HG03159 (cell line): ENCODE results near the gene NKX2-8.

Experiments used
- ATAC-seq: cut with Tn5 transposase; IDR thresholded peaks from one replicate; pipeline ENCODE4 v1.9.1; 2021; ENCODE audit warnings: mild to moderate bottlenecking, moderate library complexity; ENCODE audit not compliant: unreplicated experiment

NKX2-8 gene

GRCh38 chr14:36582011-36582873, at the start of gene NKX2-8:
Gene NKX2-8, minus strand, starts transcription at chr14:36582614. Its CDS starts 225 bp downstream, at chr14:36582389.
- ATAC-seq: no peak

- ATAC-seq: no peak
Observed at GRCh38 chr14:36627981-36628380, 45.6 kb upstream of the NKX2-8 start.

- ATAC-seq: no peak
Observed at GRCh38 chr14:36626151-36626550, 43.7 kb upstream of the NKX2-8 start.

- ATAC-seq: no peak
Observed at GRCh38 chr14:36625436-36625835, 43.0 kb upstream of the NKX2-8 start.

GRCh38 chr14:36625014-36625413, 42.6 kb upstream of the NKX2-8 start:
- ATAC-seq: no peak

- no peak for ATAC-seq
Observed at GRCh38 chr14:36619853-36620252, 37.4 kb upstream of the NKX2-8 start.

- no peak for ATAC-seq
Observed at GRCh38 chr14:36619131-36619530, 36.7 kb upstream of the NKX2-8 start.

GRCh38 chr14:36618641-36619040, 36.2 kb upstream of the NKX2-8 start:
- ATAC-seq: no peak

- ATAC-seq: no peak
Observed at GRCh38 chr14:36617824-36618223, 35.4 kb upstream of the NKX2-8 start.

GRCh38 chr14:36605506-36605857, 23.1 kb upstream of the NKX2-8 start:
- no peak for ATAC-seq

- peak; percentile 85 for ATAC-seq
Observed at GRCh38 chr14:36604757-36605505, 22.5 kb upstream of the NKX2-8 start.

- no peak for ATAC-seq
Observed at GRCh38 chr14:36600431-36600830, 18.0 kb upstream of the NKX2-8 start.

- ATAC-seq: no peak
Observed at GRCh38 chr14:36591482-36591881, 9.1 kb upstream of the NKX2-8 start.

- ATAC-seq: no peak
Observed at GRCh38 chr14:36588788-36589187, 6.4 kb upstream of the NKX2-8 start.

- no peak for ATAC-seq
Observed at GRCh38 chr14:36588119-36588518, 5.7 kb upstream of the NKX2-8 start.

GRCh38 chr14:36585100-36585499, 2.7 kb upstream of the NKX2-8 start:
- ATAC-seq: no peak

- no peak for ATAC-seq
Observed at GRCh38 chr14:36583893-36584811, 1.7 kb upstream of the NKX2-8 start.

GRCh38 chr14:36583242-36583892, 953 bp upstream of the NKX2-8 start:
- ATAC-seq: no peak

- no peak for ATAC-seq
Observed at GRCh38 chr14:36582874-36583241, 444 bp upstream of the NKX2-8 start.
